IMR-90 (cell line): ENCODE data around the gene RAB1B. TPM values are rescaled to one million over a fixed set of nuclear protein-coding genes. Genes with fewer than 3 reads are reported as not detected.

Source experiments
- ATAC-seq: fragments of 200-7000 bp; cut with Tn5 transposase; 2 replicates; pipeline ENCODE4 v1.9.1; 2020; ENCODE audit warnings: low read depth, mild to moderate bottlenecking, moderate library complexity
- BruUV-seq: library from RNA; stranded (reverse); fragments of 400-500 nt; replicated peaks from 2 replicates; lab custom pipeline; 2021; lab: Mats Ljungman, UMichigan
- CTCF ChIA-PET: fragments of 300-600 bp; formaldehyde crosslinking; extraction: SDS; loops from one replicate; lab custom pipeline; 2021; ENCODE audit warnings: antibody characterized with exemption; lab: Yijun Ruan, JAX
- POLR2A ChIA-PET: fragments of 300-600 bp; sonication (Branson Sonifier 250); formaldehyde crosslinking; loops from one replicate; lab custom pipeline; 2022; ENCODE audit warnings: antibody characterized with exemption; ENCODE audit not compliant: unreplicated experiment; lab: Charles Lee
- DNase-seq: peaks from one replicate; pipeline ENCODE4 v3.0.0; 2013
- H2AFZ ChIP-seq: replicated peaks from 2 replicates; pipeline ENCODE3; 2013; ENCODE audit warnings: low read length, mild to moderate bottlenecking; ENCODE audit not compliant: poor library complexity
- H2AK5ac ChIP-seq: 2 replicates; pipeline ENCODE4 v1.6.1; 2013; ENCODE audit warnings: low read depth, low read length, inconsistent platforms
- H2AK9ac ChIP-seq: replicated peaks from 2 replicates; pipeline ENCODE3; 2013; ENCODE audit warnings: mild to moderate bottlenecking, low read depth, low read length, moderate library complexity; ENCODE audit not compliant: poor library complexity
- H2BK120ac ChIP-seq: 2 replicates; pipeline ENCODE4 v1.6.1; 2013; ENCODE audit warnings: low read depth, low read length, inconsistent platforms
- H2BK15ac ChIP-seq: 3 replicates; pipeline ENCODE4 v1.6.1; 2013; ENCODE audit warnings: low read depth, low read length, inconsistent platforms
- H2BK20ac ChIP-seq: 2 replicates; pipeline ENCODE4 v1.6.1; 2013; ENCODE audit warnings: low read depth, mild to moderate bottlenecking, inconsistent platforms, low read length, moderate library complexity
- H2BK5ac ChIP-seq: 2 replicates; pipeline ENCODE4 v1.6.1; 2013; ENCODE audit warnings: mild to moderate bottlenecking, low read depth, low read length, inconsistent platforms; ENCODE audit not compliant: poor library complexity, severe bottlenecking
- H3K14ac ChIP-seq: replicated peaks from 2 replicates; pipeline ENCODE4 v1.6.1; 2013; ENCODE audit warnings: low read depth, low read length, inconsistent platforms
- H3K18ac ChIP-seq: 2 replicates; pipeline ENCODE4 v1.6.1; 2013; ENCODE audit warnings: low read depth, low read length, control low read depth
- H3K23ac ChIP-seq: 2 replicates; pipeline ENCODE4 v1.6.1; 2013; ENCODE audit warnings: low read depth, low read length, inconsistent platforms
- H3K27ac ChIP-seq: 2 replicates; pipeline ENCODE4 v1.5.1; 2013; ENCODE audit warnings: mild to moderate bottlenecking, control low read depth, low read length; ENCODE audit not compliant: insufficient read depth
- H3K27me3 ChIP-seq: 2 replicates; pipeline ENCODE4 v1.6.1; 2013; ENCODE audit warnings: low read length; ENCODE audit not compliant: control insufficient read depth, insufficient read depth
- H3K36me3 ChIP-seq: 2 replicates; pipeline ENCODE4 v1.6.1; 2013; ENCODE audit warnings: low read length, mixed read lengths; ENCODE audit not compliant: control insufficient read depth, insufficient read depth
- H3K4ac ChIP-seq: 2 replicates; pipeline ENCODE4 v1.6.1; 2013; ENCODE audit warnings: low read depth, low read length, inconsistent platforms
- H3K4me1 ChIP-seq: 2 replicates; pipeline ENCODE4 v1.6.1; 2013; ENCODE audit warnings: low read length, mixed read lengths; ENCODE audit not compliant: control insufficient read depth, insufficient read depth
- H3K4me2 ChIP-seq: 2 replicates; pipeline ENCODE4 v1.6.1; 2013; ENCODE audit warnings: low read depth, mild to moderate bottlenecking, control low read depth, low read length, moderate library complexity
- H3K4me3 ChIP-seq: 2 replicates; pipeline ENCODE4 v1.5.1; 2013; ENCODE audit warnings: low read depth, mild to moderate bottlenecking, control low read depth, low read length, moderate library complexity; ENCODE audit not compliant: insufficient read depth
- H3K56ac ChIP-seq: 2 replicates; pipeline ENCODE4 v1.6.1; 2013; ENCODE audit warnings: low read length, inconsistent platforms; ENCODE audit not compliant: insufficient read depth; ENCODE audit errors: extremely low read depth
- H3K79me1 ChIP-seq, 2 experiments: 2 replicates each; pipeline ENCODE4 v1.6.1; 2013; ENCODE audit warnings: low read length in 2 of 2, inconsistent platforms in 1 of 2, low read depth in 1 of 2
- H3K9ac ChIP-seq: 2 replicates; pipeline ENCODE4 v1.6.1; 2013; ENCODE audit warnings: low read depth, low read length, control low read depth
- H3K9me1 ChIP-seq: 2 replicates; pipeline ENCODE4 v1.6.1; 2013; ENCODE audit warnings: low read length, inconsistent platforms; ENCODE audit not compliant: insufficient read depth
- H3K9me3 ChIP-seq: 2 replicates; pipeline ENCODE4 v1.6.1; 2013; ENCODE audit warnings: low read length; ENCODE audit not compliant: control insufficient read depth, insufficient read depth
- H4K20me1 ChIP-seq: 2 replicates; pipeline ENCODE4 v1.6.1; 2013; ENCODE audit warnings: low read length, inconsistent platforms; ENCODE audit not compliant: insufficient read depth
- H4K5ac ChIP-seq: 2 replicates; pipeline ENCODE4 v1.6.1; 2013; ENCODE audit warnings: mild to moderate bottlenecking, low read depth, low read length, control low read depth
- H4K8ac ChIP-seq, 2 experiments: 2 replicates each; pipeline ENCODE4 v1.6.1; 2013; ENCODE audit warnings: low read depth in 2 of 2, low read length in 2 of 2, control low read depth in 1 of 2, inconsistent platforms in 1 of 2
- H4K91ac ChIP-seq: 2 replicates; pipeline ENCODE4 v1.6.1; 2013; ENCODE audit warnings: low read depth, low read length, inconsistent platforms; ENCODE audit not compliant: insufficient read depth
- CEBPB ChIP-seq: IDR thresholded peaks from 2 replicates; pipeline ENCODE4 v1.6.1; 2012; ENCODE audit warnings: low read depth, low read length, improper control_type of control experiment
- CHD1 ChIP-seq: IDR thresholded peaks from 2 replicates; pipeline ENCODE4 v1.6.1; 2012; ENCODE audit warnings: low read depth, low read length, improper control_type of control experiment
- CTCF ChIP-seq: conservative IDR thresholded peaks from 2 replicates; pipeline ENCODE4 v1.5.1; 2012; ENCODE audit warnings: mild to moderate bottlenecking, low read depth, low read length, improper control_type of control experiment
- ELK1 ChIP-seq: fragments of 150-350 bp; IDR thresholded peaks from 2 replicates; pipeline ENCODE4 v1.6.1; 2016; ENCODE audit warnings: low read depth, mild to moderate bottlenecking, low read length, moderate library complexity, borderline replicate concordance
- FOS ChIP-seq: fragments of 150-350 bp; IDR thresholded peaks from 2 replicates; pipeline ENCODE4 v1.6.1; 2016; ENCODE audit warnings: low read depth, low read length
- MAFK ChIP-seq: IDR thresholded peaks from 2 replicates; pipeline ENCODE4 v1.6.1; 2012; ENCODE audit warnings: low read depth, low read length, improper control_type of control experiment
- MAZ ChIP-seq: IDR thresholded peaks from 2 replicates; pipeline ENCODE4 v1.6.1; 2012; ENCODE audit warnings: low read depth, mild to moderate bottlenecking, low read length, improper control_type of control experiment, moderate library complexity, borderline replicate concordance
- MXI1 ChIP-seq: IDR thresholded peaks from 2 replicates; pipeline ENCODE4 v1.6.1; 2012; ENCODE audit warnings: low read depth, mild to moderate bottlenecking, low read length, moderate library complexity, borderline replicate concordance
- NFE2L2 ChIP-seq: fragments of 150-350 bp; IDR thresholded peaks from 2 replicates; pipeline ENCODE4 v1.6.1; 2016; ENCODE audit warnings: low read depth, mild to moderate bottlenecking, low read length
- POLR2A ChIP-seq: IDR thresholded peaks from 2 replicates; pipeline ENCODE4 v1.6.1; 2012; ENCODE audit warnings: mild to moderate bottlenecking, low read depth, low read length
- RAD21 ChIP-seq: IDR thresholded peaks from 2 replicates; pipeline ENCODE4 v1.6.1; 2012; ENCODE audit warnings: low read length, improper control_type of control experiment
- RCOR1 ChIP-seq: IDR thresholded peaks from 2 replicates; pipeline ENCODE4 v1.6.1; 2012; ENCODE audit warnings: mild to moderate bottlenecking, low read length, improper control_type of control experiment; ENCODE audit not compliant: insufficient replicate concordance
- RFX5 ChIP-seq: IDR thresholded peaks from 2 replicates; pipeline ENCODE4 v1.8.0; 2012; ENCODE audit warnings: low read depth, mild to moderate bottlenecking, low read length, moderate library complexity
- SMC3 ChIP-seq: fragments of 150-350 bp; IDR thresholded peaks from 2 replicates; pipeline ENCODE4 v1.6.1; 2016; ENCODE audit warnings: low read depth, mild to moderate bottlenecking, antibody characterized with exemption, low read length, moderate library complexity
- USF2 ChIP-seq: fragments of 150-350 bp; IDR thresholded peaks from 2 replicates; pipeline ENCODE4 v1.6.1; 2017; ENCODE audit warnings: mild to moderate bottlenecking, antibody characterized with exemption, low read length, low read depth
- WGBS, 2 experiments: methylation state at CpG; one replicate each; pipeline versions ENCODE4 v1.1.5 to v1.1.7; 2013; ENCODE audit warnings: missing lambda C conversion rate in 2 of 2; ENCODE audit not compliant: insufficient read length in 1 of 2; ENCODE audit errors: extremely low coverage in 2 of 2; 5-methylcytosine and 5-hydroxymethylcytosine counted together
- dilution Hi-C: fragments of 300-500 bp; cut with HindIII; formaldehyde crosslinking; loops from one replicate; pipeline ENCODE4 v1.14.3; 2018; ENCODE audit warnings: low sequenced_read_pairs; ENCODE audit not compliant: unreplicated experiment
- in situ Hi-C: fragments of 300-500 bp; cut with MboI; formaldehyde crosslinking; loops from 3 replicates; pipeline ENCODE4 v1.14.3; 2019; ENCODE audit warnings: low sequenced_read_pairs, inconsistent platforms, mixed read lengths
- intact Hi-C: fragments of 100-400 bp; cut with micrococcal nuclease; formaldehyde crosslinking; loops from 2 replicates; pipeline ENCODE4 v1.10.0; 2022
- polyA plus RNA-seq, 3 experiments: library from polyadenylated mRNA; depleted of rRNA; stranded (reverse); fragments of >200 nt; gene quantifications; 2 replicates each; pipeline ENCODE4 v1.2.3, GENCODE V29; 2012; ENCODE audit warnings: low replicate concordance in 1 of 3
- total RNA-seq: library from RNA; depleted of rRNA; stranded (reverse); fragments of >200 nt; gene quantifications from 2 replicates; pipeline ENCODE4 v1.2.3, GENCODE V29; 2012

RAB1B gene
- total and polyA plus RNA-seq, 2 of the 4 experiments (the other 2 are of a cell fraction), result 83.7 to 248 TPM

GRCh38 chr11:66291303-66291705, 22.9 kb downstream of the RAB1B start:
- Histone ChIP-seq H3K27ac (no peak overlapping the region), H2AK9ac (no peak overlapping the region), H3K27me3 (peaks cover 35% of the 10 kb centered on the region), H3K4me2 (no peak overlapping the region), H2BK5ac (no peak overlapping the region), H3K9ac (no peak overlapping the region), H3K4me3 (no peak overlapping the region), H3K9me1 (peaks cover 17% of the 10 kb centered on the region), H3K79me1 (peaks cover 12 to 24% of the 10 kb centered on the region in 2 experiments; a peak in 3 of 4 replicates), H4K20me1 (peaks cover 6% of the 10 kb centered on the region; the same call in 1 of the 2 replicates), H3K56ac (no peak overlapping the region), H4K91ac (no peak overlapping the region), H2AK5ac (no peak overlapping the region), H3K36me3 (peaks cover 4% of the 10 kb centered on the region; the same call in 1 of the 2 replicates), H2BK120ac (no peak overlapping the region), H2AFZ (no peak overlapping the region), H3K4ac (no peak overlapping the region), H3K23ac (no peak overlapping the region), H3K18ac (no peak overlapping the region), H3K4me1 (peaks cover 11% of the 10 kb centered on the region), H4K5ac (no peak overlapping the region), H4K8ac (no peak overlapping the region), H3K14ac (no peak overlapping the region), H2BK20ac (no peak overlapping the region), H3K9me3 (no peaks in the 10 kb centered on the region), H2BK15ac (no peak overlapping the region)
- intact Hi-C loops (no loop called here), dilution Hi-C loops (no loop called here), in situ Hi-C loops (no loop called here)
- DNase-seq, result no peak
- BruUV-seq, result no TSS peak
- TF ChIP-seq SMC3, result no peak
- no peak for TF ChIP-seq CEBPB
- no peak for TF ChIP-seq NFE2L2
- TF ChIP-seq RCOR1, result no peak
- no peak for TF ChIP-seq CTCF
- TF ChIP-seq POLR2A, result no peak
- TF ChIP-seq MAFK, result no peak
- no peak for TF ChIP-seq MAZ
- TF ChIP-seq RAD21, result no peak
- TF ChIP-seq CHD1, result no peak
- TF ChIP-seq USF2, result no peak
- no peak for TF ChIP-seq ELK1
- no peak for TF ChIP-seq MXI1
- no peak for TF ChIP-seq RFX5
- no peak for TF ChIP-seq FOS
- WGBS, 2 experiments, result 26% methylated on average over 13 of the region's 16 CpGs; no CpG with 5 or more reads in 1 of the 2 experiments
- no peak for ATAC-seq
- ChIA-PET CTCF (no interaction called here), POLR2A (interaction anchor here (0.6 kb wide), 1 partner anchor 11 kb away, joined by 3 read pairs; no protein-coding TSS in a partner anchor)
